AG08396 (cell line): ENCODE measurements around the gene ACVRL1.

Experiments used
- DNase-seq: peaks from one replicate; pipeline ENCODE4 v3.0.0; 2012; ENCODE audit warnings: low spot score, mixed read lengths

The ACVRL1 gene

DNA sequence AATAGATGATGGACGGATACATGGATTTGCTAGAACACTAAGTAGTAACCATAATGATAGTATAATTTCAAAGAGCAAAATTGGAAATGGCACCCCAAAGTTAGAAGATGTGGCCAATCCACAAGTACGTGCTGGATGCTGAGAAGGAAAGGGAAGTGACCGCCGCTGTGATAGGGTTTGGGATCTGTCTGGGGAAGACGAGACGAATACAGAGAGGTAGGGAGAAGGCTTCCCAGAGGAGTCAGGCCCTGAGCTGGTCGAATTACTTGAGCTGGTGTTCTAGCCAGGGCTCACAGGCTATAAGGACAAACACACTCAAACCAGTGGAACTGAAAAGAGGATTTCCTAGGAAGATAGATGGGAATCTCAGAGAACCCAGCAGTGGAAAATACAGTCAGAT, 34.8 kb downstream of the ACVRL1 start:
- no peak for DNase-seq

DNA sequence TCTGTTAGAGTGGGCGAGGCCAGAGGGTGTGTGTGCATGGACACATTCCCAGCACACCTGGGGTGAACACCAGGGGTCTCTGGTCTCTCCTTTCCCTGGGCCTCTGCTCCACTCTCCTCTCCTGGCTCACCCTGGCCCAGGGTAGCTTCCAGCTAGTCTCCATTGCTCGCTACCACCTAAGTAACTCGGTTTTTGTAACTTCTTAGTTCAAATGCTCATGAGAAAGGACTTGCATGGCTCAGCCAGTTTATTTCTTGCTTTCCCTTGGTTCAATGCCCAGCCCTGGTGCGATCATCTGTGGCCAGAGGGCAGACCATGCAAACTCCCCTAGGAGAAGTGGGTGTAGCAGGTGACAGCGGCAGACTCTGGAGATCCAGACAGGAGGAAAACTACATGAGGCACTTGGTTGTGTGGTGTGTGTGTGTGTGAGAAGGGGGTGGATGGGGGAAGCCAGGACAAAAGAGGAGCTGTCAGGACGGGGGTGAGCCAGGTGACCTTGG, 35.2 kb downstream of the ACVRL1 start:
- no peak for DNase-seq

DNA sequence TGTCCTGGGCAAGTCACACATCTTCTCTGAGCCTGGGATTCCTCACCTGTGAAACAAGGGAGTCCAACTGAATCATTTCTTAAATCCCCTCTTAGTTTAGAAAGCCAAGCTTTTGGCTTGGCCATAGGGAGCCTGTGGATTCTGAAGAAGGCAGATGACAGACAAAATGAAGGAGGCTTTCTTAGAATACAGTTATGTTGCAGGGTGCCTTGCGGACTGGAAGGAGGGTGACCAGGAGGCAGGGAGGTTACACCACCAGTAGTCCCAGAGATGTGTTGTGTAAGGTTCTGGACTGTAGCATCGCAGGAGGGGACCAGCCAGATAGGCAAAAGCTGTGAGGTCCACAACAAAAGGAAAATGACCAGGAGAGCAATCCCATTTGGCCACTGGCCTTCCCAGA, 36.0 kb downstream of the ACVRL1 start:
- DNase-seq, result no peak

DNA sequence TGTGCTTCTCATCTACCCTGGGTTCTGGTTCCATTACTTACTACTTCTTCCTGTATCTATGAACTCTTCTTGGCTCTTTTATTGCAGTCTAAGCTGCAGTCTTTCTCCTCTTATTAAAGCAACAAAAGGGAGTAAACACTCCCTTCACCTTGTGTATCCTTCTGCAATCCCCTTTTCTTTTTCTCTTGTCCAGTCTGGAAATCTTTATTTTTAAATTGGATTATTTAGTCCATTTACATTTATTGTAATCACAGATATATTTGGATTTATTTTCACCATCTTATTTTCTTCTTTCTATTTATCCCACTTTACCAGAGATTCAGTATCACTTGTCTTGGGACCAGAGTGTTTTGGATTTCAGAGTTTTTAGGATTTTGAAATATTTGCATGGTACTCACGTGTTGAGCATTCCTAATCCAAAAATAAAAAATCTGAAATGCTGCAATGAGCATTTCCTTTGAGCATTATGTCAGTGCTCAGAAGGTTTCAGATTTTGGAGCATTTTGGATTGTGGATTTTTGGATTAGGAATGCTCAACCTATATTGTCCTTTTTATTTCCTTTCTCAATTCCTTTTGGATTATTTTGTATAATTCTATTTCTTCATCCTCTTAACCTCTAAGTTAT, 37.4 kb downstream of the ACVRL1 start:
- no peak for DNase-seq

DNA sequence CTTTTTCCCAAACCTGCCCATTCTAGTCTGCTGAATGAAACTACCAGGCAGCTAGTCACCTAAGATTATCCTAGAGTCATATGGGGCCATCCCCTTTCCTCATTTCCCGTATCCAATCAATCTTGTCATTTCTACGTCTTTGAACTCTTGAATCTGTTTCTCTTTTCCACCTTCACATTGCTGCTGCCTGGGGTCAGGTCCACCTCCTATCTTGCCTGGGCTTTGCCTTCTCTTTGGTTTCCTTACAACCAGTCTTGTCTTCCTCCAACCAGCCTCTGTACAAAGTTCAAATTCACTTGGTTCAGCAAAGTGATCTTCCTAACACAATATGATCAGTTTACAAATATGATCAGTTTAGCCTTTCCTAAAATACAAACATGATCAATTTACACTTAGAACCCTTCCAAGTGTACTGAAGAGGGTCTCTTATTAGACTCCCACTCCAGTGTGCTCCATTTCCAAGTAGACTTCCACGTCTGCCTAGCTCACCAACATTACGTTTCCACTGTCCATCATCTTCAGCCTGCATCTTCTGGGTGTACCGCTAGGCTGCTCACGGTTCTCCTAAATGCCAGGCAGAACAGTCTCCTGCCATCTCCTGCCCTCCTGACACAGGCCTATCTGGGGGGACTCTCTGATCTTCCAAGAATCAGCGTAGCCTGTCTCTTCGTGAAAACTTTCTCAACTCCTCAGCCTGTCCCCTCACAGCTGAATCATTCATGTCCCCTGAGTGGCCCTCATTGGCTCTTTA, 40.1 kb downstream of the ACVRL1 start:
- no peak for DNase-seq

DNA sequence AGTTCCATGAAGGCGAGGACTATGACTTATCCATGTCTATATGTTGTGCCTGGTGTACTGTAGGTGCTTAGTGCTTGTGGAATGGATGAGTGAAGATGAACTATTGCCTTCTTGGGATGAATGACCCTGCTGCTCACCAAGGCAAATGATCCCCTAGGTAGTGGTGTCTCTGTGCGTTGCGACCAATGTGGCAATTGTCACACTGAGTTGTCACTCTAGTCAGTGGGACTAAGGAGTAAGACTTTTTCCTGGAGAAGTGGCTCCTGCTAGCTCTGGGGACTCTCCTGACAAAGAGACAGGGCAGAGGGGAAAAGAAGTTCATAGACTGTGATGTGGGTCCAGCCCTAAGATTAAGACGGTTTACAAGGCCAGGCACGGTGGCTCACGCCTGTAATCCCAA, 40.8 kb downstream of the ACVRL1 start:
- DNase-seq, result no peak

DNA sequence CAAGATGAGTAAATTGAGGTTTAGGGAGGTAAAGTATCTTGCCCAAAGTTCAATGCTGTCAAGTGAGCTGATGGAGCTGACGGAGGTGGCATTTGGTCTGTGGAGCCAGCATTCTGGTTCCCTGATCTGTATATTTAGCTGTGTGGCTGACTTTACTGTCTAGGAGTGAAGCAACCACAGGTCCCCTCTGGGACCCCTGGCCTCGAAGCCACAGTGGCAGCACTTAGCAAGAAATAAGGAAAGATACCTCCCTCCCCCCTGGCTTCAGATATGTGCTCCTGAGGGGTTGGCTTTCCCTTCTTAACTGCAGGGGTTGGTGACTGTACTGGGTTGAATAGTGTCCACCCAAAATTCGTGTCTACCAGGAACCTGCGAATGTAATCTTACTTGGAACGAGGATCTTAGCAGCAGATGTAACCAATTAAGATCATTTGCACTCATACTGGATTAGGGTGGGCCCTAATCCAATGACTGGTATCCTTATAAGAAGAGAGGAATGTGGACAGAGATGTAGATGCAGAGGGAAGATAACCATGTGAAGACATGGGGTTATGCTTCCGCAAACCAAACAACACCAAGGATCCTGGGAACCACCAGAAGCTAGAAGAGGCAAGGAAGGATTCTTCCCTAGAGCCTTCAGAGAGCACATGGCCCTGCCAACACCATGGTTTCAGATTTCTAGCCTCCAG, 42.2 kb downstream of the ACVRL1 start:
- no peak for DNase-seq

DNA sequence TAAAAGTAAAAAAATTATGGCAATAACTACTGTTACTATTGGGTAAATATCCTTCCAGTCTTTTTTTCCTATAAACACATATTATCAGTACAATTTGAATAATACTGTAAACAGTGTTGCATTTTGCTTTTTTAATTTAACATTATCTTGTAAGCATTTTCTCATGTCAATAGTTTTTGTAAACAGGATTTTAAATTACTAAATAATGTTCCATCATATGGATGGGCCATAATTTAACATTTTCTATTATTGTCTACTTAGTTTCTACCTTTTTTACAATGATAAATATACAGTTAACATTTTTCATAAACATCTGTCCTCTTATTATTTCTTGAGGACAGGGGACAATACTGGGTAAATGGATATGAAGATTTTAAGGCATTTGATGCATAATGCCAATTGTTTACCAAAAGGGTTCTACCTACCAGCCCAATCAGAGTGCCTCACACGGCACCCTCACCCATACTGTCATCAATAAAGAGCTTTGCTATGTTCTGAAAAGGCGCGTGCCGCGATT, 43.4 kb downstream of the ACVRL1 start:
- no peak for DNase-seq

DNA sequence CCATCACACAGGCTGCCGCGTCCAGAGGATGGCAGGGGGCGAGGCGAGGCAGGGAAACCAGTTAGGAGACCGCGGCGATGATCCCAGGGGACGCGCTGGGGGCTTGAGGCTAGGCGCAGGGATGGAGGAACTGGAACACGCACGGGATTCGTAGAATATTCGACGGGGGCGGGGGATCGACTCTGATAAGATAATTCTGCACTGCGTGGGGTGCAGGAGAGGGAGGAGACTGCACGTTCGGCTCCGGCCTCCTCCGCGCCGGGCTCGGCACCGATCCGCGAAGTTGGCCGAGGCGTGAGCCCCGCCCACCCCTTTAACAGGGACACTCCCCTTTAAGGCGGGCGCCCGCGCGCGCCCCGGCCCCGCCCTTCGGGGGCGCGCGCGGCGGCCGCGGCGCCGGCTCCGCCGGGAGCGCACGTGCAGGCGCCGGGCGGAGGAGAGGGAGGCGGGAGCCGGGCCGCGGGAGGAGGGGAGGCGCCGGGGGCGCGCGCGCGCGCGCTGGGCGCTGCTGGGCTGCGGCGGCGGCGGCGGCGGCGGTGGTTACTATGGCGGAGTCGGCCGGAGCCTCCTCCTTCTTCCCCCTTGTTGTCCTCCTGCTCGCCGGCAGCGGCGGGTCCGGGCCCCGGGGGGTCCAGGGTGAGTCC, 44.0 kb downstream of the ACVRL1 start, which contains the start of gene ACVR1B:
TSS of gene ACVR1B (plus strand) at position 501 of the 644 bp plus-strand sequence. CDS start at position 546, 45 bp downstream.
- peak; percentile 93 for DNase-seq

DNA sequence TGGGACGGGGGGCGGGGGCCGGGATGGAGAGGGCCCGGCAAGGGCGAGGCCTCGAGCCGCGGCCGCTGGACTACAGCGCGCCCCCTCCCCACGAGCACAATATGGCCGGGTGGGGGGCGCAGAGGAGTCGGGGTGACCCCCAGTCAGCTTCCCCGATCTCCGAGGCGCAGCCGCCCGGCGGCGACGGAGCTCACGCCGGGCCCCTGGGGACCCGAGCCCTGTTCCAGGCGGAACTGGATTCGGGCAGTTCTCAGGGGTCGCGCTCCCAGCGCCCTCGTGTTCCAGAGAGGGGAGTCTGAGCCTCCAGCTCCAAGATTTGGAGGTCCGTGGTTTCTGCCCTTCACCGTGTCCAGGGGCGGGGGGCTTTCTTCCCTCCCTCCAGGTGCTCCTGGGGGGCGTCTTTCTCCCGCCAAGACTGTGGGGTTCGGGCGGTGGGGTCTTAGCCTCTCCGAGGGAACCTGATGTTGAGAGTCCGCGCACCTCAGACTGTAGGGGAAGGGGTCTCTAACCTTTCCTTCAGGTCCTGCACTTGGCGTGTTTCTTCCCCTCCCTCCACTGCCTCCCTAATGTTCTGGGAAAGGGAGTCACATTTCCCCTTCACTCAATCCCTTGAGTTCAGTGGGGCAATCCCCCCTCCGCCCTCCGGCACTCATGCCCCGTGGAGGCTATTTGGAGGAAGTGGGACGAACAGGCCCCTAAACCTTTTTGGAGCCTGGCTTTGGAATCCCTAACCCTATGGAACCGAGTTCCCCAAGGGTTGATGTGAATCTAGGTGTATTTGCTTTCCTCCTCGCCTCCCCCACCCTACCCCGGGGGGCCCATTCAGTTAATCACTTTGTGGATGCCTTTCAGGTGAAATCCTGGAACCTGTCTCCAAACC, 44.8 kb downstream of the ACVRL1 start:
- no peak for DNase-seq

DNA sequence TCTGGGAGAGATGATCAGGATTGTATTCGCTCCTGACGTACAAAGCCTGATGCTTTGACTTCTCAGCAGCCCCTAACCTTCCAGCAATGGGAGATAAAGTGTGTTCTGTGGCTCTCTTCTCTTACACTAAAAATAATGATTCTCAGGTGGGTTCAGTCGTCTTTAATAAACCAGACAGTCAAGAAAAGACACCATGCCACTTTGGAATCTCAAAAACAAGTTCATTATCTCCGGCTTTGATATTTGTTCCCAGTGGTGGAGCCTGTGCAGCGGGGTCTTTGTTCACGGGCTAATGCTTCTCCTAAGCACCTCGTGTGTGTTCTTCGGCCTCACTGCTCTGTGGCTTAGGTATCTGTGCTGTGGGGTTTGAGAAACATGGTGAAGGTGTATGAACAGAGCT, 45.8 kb downstream of the ACVRL1 start:
- no peak for DNase-seq

DNA sequence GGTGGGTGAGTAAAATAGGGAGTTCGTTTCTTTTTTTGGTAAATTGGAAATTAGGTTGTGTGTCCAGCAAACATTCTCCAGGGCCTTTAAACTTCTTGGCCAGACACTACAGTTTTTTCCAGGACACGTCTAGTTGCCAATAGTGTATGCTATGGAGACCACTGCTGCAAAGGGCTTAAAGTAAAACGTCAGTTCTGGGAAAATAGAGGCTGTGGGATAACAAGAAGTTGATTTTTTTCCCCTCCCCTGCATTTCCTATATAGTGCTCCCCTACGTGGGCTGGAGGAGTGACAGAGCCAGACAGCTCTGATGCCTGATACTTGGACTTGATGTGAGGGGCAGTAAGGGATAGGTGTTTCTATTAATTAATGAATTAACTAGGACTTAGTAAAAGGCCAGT, 46.6 kb downstream of the ACVRL1 start:
- DNase-seq, result no peak

DNA sequence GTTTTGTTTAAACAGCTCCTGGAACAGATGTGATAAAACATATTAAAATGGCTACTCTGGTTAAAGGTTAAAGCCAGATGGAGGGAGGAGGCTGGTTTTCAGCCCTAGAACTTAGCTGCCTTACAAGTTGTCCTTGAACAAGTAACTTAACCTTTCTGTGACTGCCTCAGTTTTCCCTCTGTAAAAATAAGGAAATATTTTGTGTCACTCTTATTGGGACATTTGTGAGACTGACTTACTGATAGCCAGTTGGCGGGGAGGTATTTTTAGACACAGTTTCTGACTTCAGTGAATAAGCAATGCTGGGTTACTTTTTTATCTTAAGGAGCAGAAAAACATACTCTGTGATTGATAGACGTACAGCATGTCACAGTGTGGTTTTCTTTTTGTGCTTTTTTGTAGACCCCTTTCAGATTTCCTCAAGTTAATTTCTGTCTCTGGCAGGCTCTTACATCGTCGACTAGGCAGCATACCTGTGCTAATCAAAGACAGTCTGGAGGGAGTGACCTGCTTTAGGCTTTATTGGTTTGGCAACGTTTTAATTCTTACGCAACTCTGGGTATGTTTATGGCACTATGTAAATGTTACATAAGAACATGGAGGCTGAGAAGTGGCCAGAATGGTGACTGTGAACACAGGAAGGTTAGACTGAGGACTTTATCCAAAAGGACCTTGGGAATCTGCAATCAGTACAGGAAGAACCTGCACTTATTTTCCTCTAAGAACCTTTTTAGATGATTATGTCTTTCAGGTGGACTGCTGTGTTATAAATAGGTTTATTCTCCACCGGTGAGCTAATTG, 47.5 kb downstream of the ACVRL1 start:
- DNase-seq, result no peak

DNA sequence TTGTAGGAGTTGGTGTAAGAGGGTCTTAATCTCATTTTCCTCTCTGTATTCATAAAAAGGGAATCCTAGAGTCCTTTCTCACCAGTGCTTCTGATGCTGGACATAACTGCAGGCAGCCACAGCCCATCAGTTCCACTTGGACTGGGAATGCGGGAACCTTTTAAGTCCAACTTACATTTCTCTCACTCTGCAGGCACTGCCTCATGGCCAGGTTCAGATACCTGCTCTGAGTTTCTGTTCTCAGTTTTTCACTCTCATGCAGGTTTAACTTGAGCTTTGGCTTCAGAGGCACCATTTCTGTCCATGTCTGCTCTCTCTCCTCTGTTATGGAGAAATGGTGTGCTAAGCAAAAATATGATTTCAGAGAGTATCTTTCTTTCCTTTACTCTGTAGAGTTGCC, 48.4 kb downstream of the ACVRL1 start:
- DNase-seq, result no peak

DNA sequence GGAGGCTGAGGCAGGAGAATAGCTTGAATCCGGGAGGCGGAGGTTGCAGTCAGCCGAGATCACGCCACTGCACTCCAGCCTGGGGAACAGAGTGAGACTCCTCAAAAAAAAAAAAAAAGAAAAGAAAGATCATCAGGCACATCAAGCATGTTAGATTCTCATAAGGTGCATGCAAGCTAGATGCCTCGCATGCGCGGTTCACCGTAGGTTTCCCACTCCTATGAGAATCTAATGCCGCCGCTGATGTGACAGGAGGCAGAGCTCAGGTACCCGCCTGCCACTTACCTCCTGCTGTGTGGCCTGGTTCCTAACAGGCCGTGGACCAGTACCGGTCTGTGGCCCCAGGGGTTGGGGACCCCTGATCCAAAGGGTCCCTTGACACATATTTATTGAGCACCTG, 51.2 kb downstream of the ACVRL1 start:
- no peak for DNase-seq

DNA sequence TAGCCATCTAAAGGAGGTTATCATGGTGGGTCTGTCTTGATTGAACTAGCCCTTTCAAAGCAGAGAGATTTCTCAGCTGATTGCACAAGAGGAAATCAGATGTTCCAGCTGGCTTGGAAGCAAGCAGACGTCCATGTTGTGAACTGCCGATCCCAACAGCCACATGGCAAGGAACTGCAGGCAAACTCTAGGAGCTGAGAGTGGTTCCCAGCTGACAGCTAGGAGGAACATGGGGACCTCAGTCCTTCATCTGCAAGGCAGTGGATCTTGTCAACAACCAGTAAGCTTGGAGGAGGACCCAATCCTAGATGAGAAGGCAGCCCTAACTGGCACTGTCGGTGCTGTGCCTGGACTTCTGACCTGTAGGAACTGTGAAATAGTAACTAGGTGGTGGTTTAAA, 51.9 kb downstream of the ACVRL1 start:
- DNase-seq, result no peak

DNA sequence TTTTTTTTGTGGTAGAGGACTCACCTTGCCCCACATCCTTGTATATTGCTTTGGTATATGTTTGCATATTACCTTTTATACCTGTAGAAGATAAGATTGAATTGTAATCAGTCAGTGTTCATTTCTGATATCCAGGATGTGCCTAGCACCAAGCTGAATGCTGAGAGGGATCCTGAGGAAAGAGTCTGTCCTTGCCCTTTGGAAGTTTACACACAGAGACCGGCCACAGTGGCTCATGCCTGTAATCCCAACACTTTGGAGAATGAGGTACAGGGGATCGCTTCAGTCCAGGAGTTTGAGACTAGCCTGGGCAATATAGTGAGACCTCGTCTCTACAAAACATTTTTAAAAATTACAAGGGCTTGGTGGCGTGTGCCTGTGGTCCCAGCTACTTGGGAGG, 52.6 kb downstream of the ACVRL1 start:
- DNase-seq, result no peak

DNA sequence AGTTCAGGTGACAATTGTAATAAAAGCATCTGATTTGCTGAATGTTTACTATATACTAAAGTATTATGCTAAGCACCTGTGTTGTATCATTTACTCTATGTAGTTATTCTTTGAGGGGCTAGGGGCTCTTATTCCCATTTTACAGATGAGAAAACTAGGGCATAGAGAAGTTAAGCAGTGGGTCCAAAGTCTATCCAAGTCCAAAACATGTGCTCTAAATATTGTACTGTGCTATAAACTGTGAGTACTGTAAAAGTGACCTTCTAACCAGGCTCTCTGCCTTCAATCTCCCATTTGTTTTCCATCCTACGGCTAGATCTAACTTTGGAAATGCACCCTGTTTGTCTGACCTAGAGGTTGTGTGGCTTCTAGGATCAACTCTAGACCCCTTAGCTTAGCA, 53.2 kb downstream of the ACVRL1 start:
- DNase-seq, result no peak

DNA sequence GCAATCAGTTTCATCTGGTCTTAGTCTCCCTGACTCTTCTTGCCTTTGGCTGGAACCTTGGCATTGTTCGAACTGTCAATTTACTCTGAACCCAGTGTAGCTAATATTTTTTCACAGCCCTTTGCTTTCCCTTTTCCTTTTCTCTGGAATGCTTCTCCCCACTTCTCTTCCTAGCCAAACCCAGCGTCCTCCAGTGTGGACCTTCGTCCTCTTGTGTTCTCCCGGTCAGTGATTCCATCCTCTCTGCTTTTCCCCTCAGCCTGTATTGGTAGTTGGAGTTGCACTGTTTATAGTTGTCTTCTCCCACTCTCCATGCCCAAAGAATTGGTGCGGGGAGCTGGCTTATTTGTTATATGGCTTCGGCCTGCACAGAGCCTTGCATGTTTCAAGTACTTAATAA, 53.6 kb downstream of the ACVRL1 start:
- DNase-seq, result no peak

DNA sequence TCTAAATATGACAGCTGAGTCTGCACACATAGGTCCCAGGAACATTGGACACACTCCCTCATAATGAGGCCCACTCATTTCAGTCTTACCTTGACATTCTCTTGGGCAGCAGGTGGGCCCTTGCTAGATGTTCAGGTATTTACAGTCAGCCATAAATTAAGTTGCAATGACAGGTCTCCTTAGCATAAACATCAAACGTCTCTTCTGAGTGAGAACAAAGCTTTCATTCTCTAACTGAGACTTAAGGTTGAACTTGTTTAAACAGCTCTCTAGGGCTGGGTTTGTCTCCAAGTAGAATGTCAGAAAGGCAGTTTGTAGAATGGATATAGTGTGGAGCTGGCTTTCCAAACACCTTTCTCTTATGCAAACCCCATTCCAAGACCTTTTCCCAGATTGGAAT, 54.5 kb downstream of the ACVRL1 start:
- DNase-seq, result no peak

DNA sequence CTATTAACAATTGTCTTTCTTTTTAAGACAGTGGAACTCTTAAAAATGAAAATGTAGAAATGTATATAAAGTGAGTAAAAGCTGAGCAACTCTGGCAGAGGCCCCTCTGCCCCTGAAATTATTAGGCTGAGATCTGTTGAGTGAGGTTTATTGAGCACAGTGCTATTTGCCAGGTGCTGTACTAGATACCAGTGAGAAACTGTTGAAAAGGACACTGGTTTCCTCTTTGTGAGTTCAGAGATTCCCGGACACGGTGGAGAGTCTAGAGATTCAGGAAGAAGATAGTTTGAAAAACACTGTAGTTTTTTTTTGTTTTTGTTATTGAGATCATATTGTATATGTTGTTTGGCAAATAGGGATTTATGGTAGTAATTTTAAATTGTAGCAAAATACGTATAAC, 55.4 kb downstream of the ACVRL1 start:
- DNase-seq, result no peak
